NCI-H510A (cell line): ENCODE measurements around the gene CST3.

Experiments
- DNase-seq: peaks from one replicate; lab custom pipeline; 2025; lab: John Stamatoyannopoulos, UW

CST3 gene

DNA sequence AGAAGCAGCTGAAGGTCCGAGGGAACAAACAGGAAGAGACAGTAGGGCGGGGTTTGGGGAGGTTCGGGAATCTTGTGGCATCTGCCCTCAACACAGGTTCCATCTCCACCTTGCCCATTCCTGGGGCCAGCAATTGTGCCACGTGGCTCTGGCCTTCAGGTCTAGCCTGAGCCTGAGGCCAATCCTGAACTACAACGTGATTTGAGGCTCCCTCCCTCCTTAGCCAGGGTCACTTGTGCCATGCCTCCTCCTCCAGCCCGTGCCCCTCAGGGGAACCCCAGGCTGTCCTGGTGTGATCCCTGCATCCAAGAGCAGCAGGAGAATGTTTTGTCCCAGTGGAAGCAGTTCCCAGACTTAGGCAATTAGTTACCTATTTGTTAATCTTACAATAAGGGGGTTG lies 35.1 kb downstream of the CST3 start:
- DNase-seq, result no peak

DNA sequence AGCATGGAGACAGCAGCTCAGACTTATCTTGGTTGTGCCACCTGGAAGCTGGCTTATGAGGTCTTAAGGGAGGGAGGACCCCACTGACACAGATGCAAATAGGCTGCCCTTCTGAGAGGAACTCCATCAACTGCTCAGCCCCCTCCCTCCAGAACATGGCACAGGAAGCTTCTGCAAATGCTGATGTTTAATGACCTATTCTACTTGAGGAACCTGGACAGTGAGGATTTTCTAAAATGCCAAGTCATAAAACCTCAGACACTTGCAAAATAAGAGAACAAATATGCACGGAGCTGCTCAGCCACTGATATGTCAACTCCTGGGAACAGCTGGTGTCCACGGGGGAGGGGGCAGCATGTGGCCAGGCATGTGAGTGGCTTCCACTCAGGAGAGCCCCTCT lies 35.5 kb downstream of the CST3 start:
- no peak for DNase-seq

DNA sequence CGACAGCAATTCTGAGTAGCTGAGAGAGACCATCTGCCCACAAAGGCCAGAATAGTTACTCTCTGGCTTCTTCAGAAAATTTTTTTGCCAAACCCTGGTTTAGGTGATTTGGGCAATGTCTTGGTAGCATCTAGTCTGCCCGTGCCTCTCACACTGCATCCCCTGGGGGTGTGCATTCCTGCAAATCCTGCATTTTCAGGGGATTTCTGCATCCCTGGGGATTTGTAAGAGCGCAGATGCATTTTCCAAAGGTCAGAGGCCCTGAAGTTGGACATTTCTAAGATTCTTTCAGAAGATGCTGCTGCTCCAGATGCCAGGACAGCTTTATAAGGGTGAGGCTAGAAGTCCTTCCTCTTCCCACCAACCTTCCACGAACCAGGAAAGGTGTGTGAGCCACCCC lies 36.0 kb downstream of the CST3 start:
- DNase-seq, result no peak

DNA sequence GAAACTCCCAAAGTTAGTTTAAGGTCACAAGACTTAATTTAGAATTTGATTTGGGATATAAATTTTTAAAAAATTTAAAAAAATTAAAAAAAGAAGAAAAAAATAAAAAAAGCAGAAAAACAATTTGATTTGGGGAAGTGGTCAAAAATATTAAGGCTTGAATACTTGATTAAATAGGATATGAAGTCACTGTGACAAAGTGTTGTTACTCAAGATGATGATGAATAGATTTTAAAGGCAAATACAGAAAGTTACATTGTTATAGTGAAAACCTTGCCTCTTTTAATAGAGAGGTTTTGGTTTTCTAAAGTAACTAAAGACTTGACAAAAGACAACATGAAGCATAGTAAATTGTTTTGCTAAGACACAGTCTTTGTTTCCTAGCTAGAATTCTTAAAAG lies 39.3 kb downstream of the CST3 start:
- no peak for DNase-seq

DNA sequence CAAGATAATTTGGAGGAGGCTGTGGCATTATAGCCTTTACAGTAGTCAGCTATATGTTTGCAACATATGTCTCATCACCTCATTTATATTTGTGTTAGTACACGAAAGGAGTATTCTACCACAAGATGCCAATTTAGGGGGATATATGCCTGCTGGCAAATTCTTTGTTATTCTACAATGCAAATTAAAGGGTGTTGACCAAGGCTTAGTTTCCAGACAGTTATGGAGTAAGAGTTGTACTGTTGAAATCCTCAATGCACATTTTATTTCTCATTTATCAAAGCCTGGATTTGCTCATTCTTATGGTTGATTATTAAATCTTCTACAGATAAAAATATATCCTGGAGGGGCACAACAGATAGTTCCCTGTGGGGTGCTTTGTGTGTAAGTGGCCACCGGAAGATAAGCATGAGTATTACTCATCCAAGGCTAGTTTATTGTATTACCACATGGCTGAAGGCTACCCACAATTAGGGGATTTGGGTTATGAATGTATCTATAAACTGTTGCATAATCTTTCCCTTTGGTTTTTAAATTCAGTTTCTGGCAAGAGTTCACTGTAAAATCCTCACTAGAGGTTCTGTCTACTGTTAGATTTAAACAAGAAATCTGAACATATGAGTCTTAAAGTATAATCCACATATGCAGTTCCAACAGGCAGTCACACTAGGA lies 41.0 kb downstream of the CST3 start:
- DNase-seq, result no peak

DNA sequence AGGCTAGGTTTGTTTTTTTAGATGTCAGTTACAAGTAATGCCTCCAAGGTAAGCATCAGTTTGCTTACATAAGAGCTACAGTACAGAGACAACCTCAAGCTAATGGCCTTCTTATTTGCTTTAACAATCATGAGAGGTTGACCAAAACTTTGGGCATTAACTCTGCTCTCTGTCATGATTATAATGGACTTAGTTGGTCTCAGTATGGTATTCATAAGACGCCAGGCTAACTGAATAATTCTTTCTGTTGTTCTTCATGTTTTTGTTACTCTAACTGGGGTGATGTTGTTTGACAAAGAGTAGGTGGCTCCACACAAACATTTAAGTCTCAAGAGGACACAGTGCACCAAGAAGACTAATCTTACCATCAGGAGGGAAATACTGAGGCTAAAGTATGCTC lies 41.8 kb downstream of the CST3 start:
- no peak for DNase-seq

DNA sequence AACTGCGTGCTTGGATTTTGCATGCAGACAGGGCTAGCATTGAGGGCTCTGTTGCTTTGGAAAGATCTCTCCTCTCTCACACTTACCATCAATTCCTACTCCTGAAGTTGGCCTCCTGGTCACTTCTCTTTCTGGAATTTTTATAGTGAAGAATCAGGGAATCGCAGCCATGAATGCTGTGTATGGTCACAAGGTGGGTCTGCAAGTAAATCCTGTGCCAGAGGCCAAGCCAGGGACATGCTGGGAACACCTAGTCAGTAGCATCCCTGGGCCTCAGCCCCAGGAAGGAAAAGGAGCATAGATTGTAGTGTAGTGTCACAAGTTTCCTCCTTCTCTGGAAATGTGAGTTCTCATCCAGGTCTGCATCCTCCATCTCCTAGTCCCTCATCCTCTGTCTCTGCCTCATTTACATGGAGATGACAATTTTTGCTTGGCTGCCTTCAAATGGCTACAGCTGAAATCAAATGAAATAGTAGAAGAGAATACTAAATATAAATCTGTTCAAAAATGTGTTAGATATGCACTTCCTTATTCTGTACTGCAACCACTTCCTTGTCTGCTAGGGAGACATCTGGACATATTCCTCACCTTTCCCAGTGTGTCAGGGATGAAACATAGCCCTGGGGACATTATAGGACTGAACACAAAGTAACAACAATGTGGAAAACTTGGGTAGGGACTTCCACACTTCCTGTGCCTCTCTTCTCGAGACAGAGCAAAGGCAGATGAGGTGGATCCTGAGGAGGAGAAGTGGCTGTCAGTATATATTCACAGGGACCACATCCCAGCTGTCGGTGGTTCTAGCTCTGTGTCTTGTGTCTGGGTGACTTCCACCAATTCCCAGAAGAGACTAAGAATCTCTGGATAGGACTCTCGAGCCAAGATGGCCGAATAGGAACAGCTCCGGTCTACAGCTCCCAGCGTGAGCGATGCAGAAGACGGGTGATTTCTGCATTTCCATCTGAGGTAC lies 49.0 kb downstream of the CST3 start:
- no peak for DNase-seq

DNA sequence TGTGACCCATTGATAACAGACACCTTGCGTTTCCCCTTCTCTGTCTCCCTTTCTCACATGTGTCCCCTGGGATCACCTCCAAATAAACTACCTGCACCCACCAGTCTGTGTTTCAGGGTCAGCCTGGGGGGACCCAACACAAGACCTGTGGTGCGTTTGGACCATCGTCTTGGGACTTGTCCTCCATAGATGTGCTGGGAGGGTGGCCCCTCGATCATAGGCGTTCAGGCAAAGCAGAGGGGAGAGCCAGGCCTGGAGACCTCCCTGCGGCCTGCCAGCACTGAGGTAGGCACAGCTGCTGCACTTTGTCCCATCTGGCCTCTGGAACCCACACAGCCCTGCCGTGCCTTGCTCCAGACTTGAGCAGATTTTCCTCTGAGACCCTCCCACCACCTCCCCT lies 50.1 kb downstream of the CST3 start:
- no peak for DNase-seq

DNA sequence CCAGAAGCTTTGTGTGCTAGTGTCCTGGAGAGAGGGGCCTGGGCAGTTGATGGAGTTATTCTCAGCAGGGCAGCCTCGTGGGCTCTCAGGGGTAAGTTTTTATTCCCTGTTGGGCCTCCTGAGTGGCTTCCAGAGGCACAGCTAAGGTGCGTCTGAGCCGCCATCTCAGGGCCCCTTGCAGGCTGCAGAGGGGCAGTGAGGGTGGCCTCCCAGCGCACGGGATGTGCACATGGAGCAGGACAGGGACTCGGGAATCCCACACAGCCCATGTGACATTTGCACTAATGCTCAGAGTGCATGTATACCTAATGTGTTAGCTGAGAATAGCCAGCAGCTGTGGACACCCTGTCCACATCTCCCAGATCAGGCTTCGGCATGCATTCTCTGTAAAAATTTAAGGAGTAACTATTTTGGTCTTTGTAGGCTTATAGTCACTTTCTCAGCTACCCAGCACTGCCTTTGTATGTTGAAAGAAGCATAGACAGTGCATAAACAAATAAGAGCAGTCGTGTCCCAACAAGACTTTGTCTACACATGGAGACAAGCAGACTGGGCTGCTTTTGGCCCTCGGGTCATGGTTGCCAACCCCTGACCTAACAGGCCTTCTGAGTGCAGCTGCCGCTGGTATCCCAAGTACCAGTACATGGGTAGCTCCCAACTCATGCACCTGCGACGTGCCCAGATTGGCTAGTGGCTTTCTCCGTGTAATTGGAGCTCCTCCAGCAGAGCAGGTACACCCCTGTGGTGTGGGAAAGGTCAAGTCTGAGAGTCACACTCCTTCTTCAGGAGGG lies 50.8 kb downstream of the CST3 start:
- DNase-seq, result no peak

DNA sequence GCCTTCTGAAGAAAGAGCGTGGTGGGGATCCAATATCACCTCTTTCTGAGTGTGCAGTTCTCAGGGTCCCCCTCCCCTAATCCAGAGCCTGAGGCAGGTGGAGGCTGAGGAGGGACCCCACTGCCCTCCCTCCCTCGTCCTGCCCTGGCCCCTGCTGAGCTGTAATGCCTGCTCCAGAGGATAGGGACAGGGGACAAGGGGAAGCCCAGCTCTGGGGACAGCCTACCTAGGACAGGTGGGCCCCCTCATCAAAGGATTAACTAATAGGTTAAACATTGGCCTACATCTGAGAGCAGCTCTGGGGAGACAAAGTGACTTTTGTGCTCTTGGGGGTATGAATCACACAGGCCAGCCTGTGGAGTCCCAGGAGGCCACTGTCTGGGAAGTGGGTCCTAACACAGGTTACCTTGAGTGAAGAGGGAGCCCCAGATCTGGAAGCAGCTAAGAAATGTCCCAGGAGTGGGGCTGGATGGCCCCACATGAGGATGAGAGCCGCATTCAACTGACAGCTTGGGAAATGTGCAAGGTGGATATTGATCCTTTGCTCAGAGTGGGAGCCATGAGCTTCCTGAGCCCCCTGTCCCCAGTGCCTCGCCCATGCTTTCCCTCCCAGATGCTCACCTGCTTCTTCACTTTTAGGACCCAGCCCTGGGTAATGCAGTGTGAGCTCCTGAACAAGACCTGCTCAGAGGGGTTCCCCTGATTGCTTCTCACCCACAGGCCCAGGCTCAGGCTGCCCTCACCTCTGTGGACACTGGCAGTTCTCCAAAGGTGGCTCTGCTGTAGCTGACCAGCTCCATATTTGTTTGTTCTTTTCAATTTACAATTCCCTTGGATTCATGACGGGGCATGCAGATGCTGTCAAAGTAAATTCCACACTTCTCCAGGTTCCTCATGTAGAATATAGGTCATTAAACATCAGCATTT lies 51.7 kb downstream of the CST3 start:
- DNase-seq, result no peak

DNA sequence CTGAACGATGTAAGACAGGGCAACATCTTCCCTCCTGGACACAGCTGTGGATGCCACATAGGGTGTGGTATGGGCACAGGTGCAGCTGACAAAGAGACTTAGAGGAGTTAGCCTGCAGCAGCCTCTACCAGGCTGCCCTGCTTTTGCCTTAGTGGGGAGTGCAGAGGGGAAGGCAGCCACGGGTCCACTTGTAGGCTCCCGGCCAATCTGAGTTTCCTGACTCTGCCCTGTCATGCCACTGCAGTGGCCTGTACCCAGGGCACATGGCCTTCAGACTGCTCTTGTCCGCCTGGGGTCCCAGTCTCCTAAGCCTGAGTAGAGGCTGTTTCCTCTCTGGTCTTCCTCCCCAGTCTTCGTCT lies 52.3 kb downstream of the CST3 start:
- no peak for DNase-seq

DNA sequence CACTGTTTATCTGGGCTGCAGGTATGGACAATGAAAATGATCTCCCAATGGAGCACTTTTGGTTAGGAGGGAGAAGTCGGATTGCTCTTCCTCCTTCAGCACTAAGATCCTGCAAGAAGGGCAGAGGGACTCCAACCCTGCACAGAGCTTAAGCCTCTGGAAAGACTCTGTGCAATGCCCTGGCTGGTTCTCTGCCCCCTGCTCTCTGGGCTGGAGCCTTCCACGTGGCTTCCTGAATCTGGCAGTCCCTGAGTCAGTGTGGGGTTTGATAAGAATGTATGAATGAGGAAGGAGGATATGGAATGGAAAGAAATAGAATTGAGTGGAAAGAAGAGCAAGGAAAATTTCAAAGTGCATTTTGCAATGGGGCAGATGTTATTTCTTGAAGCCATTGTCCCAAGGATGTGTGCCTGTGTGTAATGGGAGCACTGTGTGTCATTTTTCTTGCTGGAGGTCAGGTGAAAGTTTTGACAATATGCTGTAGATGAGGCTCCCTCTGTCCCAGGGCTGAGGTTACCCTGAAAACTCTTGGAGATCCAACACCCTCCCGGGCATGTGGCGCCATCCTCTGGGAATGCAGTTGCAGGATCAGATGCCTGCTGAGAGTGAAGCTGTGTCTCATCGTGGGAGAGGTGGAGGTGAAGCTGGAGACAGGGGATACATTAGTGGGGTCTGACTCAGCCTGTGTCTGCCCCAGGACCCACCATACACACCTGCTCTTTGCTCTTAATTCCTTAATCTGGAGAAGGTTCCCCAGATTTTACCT lies 53.1 kb downstream of the CST3 start:
- no peak for DNase-seq
